ENCODE measurements around the gene SIAH2. TPM values are rescaled to one million over a fixed set of nuclear protein-coding genes. Genes with fewer than 3 reads are reported as not detected.
A peak's percentile ranks its signal among the peaks of the same experiment; 100 is the strongest.

Gene SIAH2
- total RNA-seq, 4 donors from 2014 or later = 21.4 to 42.6 (median 32.9) TPM

GRCh38 chr3:150755902-150756301, 7.1 kb downstream of the SIAH2 start:
- Histone ChIP-seq H3K27me3 (no peaks in the 10 kb centered on the region), H3K27ac (no peak overlapping the region), H3K4me1 (peaks cover 0 to 59% (median 4%) of the 10 kb centered on the region in 4 donors), H3K4me3 (no peak overlapping the region), H3K36me3 (peaks cover 0 to 4% (median 0%) of the 10 kb centered on the region in 3 donors), H3K9me3 (no peaks in the 10 kb centered on the region)
- DNase-seq = no peak
- TF ChIP-seq POLR2A (IDR thresholded peaks at IDR 0.05) (no peak), CTCF (IDR thresholded peaks at IDR 0.05) (no peak)

DNA sequence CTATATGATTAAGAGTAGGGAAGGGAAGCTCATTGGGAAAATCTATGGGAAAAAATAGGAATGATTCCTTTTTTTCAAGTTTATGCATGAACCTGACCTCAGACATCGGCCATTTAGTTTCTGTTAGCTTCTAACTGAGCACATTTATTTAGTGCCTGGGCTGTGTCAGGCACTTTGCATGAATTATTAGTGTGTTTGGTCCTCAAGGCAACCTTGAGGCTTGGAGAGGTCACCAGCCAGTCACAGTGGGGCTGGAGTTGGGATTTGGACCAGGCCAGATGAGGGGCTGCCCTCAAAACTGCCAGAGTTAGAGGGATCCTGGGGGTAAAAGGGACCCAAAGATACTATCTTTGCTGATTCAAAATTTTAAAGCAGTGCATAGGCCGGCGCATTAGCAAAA, 8.1 kb downstream of the SIAH2 start:
- no peak overlapping the region for H3K4me3 ChIP-seq
- TF ChIP-seq CTCF (IDR thresholded peaks at IDR 0.05) (no peak), POLR2A (IDR thresholded peaks at IDR 0.05) (no peak)
- no peak overlapping the region for H3K27ac ChIP-seq
- peaks cover 0 to 53% (median 2%) of the 10 kb centered on the region in 4 donors for H3K4me1 ChIP-seq
- DNase-seq = no peak
- no peaks in the 10 kb centered on the region for H3K27me3 ChIP-seq
- H3K36me3 ChIP-seq = peaks cover 0 to 3% (median 0%) of the 10 kb centered on the region in 3 donors
- no peaks in the 10 kb centered on the region for H3K9me3 ChIP-seq

GRCh38 chr3:150751781-150752263, 11.1 kb downstream of the SIAH2 start:
- H3K4me1 ChIP-seq = peaks cover 0 to 68% (median 1%) of the 10 kb centered on the region in 4 donors

DNA sequence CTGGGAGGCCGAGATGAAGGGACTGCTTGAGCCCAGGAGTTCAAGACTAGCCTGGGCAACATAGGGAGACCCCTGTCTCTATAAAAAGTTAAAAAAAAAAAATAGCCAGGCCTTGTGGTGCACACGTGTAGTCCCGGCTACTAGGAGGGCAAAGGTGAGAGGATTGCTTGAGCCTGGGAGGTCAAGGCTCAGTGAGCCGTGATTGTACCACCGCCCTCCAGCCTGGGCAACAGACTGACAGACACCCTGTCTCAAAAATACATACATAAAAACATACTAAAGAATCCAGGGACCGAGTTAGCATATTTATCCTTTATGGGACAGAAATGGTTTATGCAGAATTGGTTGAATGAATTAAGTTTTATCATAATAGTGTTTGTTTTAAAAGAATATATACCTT, 13.7 kb downstream of the SIAH2 start:
- Histone ChIP-seq H3K9me3 (no peaks in the 10 kb centered on the region), H3K27ac (no peak overlapping the region), H3K4me3 (no peak overlapping the region), H3K27me3 (no peaks in the 10 kb centered on the region), H3K36me3 (no peaks in the 10 kb centered on the region), H3K4me1 (peaks cover 0 to 75% (median 1%) of the 10 kb centered on the region in 4 donors)
- DNase-seq = no peak
- no peak for TF ChIP-seq POLR2A (IDR thresholded peaks at IDR 0.05)
- TF ChIP-seq CTCF (IDR thresholded peaks at IDR 0.05) = no peak

More at GRCh38 chr3:150751781-150752263, 11.1 kb downstream of the SIAH2 start:
- Histone ChIP-seq H3K27me3 (no peaks in the 10 kb centered on the region), H3K36me3 (no peaks in the 10 kb centered on the region), H3K27ac (peak overlapping the region in 2 of 4 donors; percentile 55 to 76), H3K4me3 (no peak overlapping the region), H3K9me3 (no peaks in the 10 kb centered on the region)
- DNase-seq = no peak
- TF ChIP-seq CTCF (IDR thresholded peaks at IDR 0.05) (no peak), POLR2A (IDR thresholded peaks at IDR 0.05) (no peak)

DNA sequence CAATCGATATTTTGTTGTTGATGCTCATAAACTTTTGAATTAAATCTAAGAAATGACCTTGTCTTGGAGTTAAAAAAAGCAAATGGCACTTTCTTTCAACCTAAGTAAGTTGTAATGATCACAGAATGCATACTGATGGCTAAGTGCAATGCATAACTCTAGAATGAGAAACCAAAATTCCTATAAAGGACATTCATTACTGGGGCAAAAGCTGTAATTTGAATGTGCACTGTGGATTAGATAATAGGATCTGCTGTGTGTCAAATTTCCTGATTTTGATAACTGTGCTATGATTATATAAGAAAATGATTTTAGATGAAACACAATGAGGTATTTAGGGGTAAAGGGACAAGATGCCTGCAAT, 14.3 kb downstream of the SIAH2 start:
- peaks cover 0 to 81% (median 1%) of the 10 kb centered on the region in 4 donors for H3K4me1 ChIP-seq
- no peak for DNase-seq

More for the DNA sequence above, 14.3 kb downstream of the SIAH2 start:
- no peak overlapping the region for H3K27ac ChIP-seq
- H3K4me3 ChIP-seq = no peak overlapping the region
- H3K9me3 ChIP-seq = no peaks in the 10 kb centered on the region
- no peak for TF ChIP-seq POLR2A (IDR thresholded peaks at IDR 0.05)
- TF ChIP-seq CTCF (IDR thresholded peaks at IDR 0.05) = no peak
- H3K36me3 ChIP-seq = no peaks in the 10 kb centered on the region
- no peaks in the 10 kb centered on the region for H3K27me3 ChIP-seq

Data from Peyer's patch (tissue), 4 donors.